Esophagus squamous epithelium (tissue), 4 donors: ENCODE data around the gene INTS4.

Source experiments
- CTCF ChIP-seq, 6 experiments: fragments of 450-650 bp in 4 of 6; fragments of 200-600 bp in 2 of 6; sonication (generic) in 2 of 6; IDR thresholded peaks; one replicate each; pipeline ENCODE4 v1.5.1; 2016 to 2019; ENCODE audit warnings: antibody characterized with exemption in 6 of 6, mild to moderate bottlenecking in 4 of 6, moderate library complexity in 4 of 6
- POLR2A ChIP-seq, 4 donors: fragments of 450-650 bp; IDR thresholded peaks; one replicate each; pipeline ENCODE4 v1.6.1; 2017; ENCODE audit warnings: antibody characterized with exemption in 4 of 4, mild to moderate bottlenecking in 4 of 4, moderate library complexity in 3 of 4

GRCh38 chr11:77882396-77882795, 112.1 kb downstream of the INTS4 start:
- TF ChIP-seq CTCF (IDR thresholded peaks at IDR 0.05) (no peak), POLR2A (IDR thresholded peaks at IDR 0.05) (no peak)
